GM08714 (cell line): ENCODE results near the gene UMOD.

Source experiments
- H3K4me3 ChIP-seq: fragments of 200-500 bp; sonication (Bioruptor generic); 2 replicates; pipeline ENCODE4 v1.5.1; 2014; ENCODE audit warnings: mild to moderate bottlenecking, low read length, inconsistent platforms
- ZNF274 ChIP-seq: IDR thresholded peaks from 2 replicates; pipeline ENCODE4 v1.6.1; 2012; ENCODE audit warnings: mild to moderate bottlenecking, low read depth, low read length

Gene UMOD

GRCh38 chr16:20308801-20309590 lies 43.5 kb downstream of the UMOD start:
- TF ChIP-seq ZNF274, result no peak
- H3K4me3 ChIP-seq, result no peak overlapping the region

DNA sequence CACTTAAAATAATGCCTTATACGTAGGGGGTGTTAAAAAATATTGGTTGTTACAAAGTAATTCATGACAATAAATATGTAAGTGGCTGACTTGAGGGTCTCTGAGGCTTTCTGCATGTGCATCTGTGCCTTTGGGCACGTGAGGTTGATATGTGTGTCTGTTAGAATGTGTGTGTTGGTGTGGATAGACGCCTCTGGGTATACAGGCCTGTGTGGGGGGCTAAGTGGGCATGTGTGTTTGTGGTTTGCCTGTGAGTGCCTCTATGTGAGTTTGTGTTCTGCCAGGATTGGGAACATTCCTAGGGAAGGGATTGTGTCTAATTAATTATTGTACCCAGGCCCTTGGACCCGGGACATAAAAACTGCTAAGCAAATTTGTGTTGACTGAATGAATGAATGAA lies 44.2 kb downstream of the UMOD start:
- no peak for TF ChIP-seq ZNF274
- H3K4me3 ChIP-seq, result no peak overlapping the region

DNA sequence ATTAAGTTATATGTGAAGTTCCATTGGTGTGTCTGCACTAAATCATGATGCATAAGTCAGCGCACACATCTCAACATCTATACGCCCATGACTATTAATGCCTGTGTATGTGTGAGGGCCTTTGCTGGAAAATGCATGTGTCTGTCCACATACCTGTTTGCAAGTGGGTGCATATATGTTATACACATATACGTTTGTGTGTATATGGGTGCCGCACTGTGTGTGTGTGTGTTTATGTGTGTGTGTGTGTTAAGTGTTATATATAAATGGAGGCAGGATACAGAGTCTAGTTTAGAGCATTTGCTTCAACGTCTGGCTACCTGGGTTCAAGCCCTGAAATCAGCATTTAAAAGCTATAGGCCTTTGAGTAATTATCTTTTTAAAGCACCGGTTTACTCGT lies 44.7 kb downstream of the UMOD start:
- no peak overlapping the region for H3K4me3 ChIP-seq
- TF ChIP-seq ZNF274, result no peak

DNA sequence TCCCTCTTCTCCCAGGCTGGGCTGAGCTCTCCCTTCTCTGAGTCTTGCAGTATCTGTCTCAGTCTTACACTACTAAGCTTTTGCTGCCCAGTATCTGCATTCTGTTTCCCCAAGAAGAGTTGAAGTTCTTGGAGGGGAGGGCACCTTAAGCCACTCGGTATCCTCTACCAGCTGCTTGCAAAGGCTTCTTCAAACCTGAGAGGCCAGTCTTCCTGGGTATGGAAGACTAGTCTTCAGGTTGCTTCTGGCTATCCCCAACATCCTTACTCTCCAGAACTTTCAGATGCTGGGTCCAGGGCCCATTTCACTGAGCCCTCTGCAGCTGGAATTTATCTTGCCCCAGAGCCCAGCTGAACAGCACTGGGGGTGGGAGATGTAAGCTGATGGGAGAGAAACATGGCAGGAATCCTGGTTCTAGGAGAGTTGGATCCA lies 45.3 kb downstream of the UMOD start:
- H3K4me3 ChIP-seq, result no peak overlapping the region
- TF ChIP-seq ZNF274, result no peak

DNA sequence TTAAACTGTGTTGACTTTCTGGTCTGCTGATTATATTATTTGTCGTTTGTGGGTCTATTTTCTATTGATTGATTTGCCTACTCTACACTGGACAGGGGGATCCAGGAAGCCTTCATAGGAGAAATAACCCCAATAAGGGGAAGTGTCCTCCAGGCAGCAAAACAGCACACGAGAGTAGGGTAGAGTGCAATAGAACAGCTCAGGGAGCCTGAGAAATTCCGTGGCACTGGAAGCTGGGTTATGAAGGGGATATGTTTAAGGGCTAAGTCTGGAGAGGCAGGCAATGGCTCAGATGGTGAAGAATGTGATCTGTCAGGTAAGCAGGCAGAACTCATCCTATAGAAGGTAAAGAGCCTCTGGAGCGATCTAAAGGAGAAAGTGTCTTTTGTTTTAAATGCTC lies 46.1 kb downstream of the UMOD start:
- no peak overlapping the region for H3K4me3 ChIP-seq
- no peak for TF ChIP-seq ZNF274

- TF ChIP-seq ZNF274, result no peak
- H3K4me3 ChIP-seq, result no peak overlapping the region
These were observed 49.5 kb downstream of the UMOD start for GRCh38 chr16:20303012-20303411.

GRCh38 chr16:20302389-20302788 lies 50.1 kb downstream of the UMOD start:
- no peak overlapping the region for H3K4me3 ChIP-seq
- no peak for TF ChIP-seq ZNF274

DNA sequence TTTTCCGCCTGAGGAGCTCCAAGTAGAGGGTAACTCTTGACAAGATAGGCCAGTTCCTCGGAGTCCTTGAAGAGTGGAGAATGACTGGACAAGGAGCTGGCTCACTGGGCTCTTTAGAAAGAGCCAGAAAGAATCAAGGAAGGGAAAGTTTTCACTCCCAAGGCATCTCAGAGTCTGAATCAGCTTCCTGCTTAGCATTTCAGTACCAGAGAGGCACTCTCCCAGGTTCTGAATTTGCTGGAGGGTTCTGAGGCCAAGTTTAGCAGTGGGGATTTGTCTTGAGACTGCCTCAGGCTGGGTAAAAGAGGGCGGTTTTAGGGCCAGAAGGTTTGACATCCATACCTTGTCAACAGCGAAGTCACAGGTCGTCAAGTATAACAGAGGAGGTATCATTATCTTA lies 50.7 kb downstream of the UMOD start:
- TF ChIP-seq ZNF274, result no peak

GRCh38 chr16:20300312-20301097 lies 52.0 kb downstream of the UMOD start:
- TF ChIP-seq ZNF274, result no peak
- no peak overlapping the region for H3K4me3 ChIP-seq

More for the DNA sequence above, 50.7 kb downstream of the UMOD start:
- H3K4me3 ChIP-seq, result no peak overlapping the region

GRCh38 chr16:20298452-20298851 lies 54.1 kb downstream of the UMOD start:
- no peak overlapping the region for H3K4me3 ChIP-seq
- TF ChIP-seq ZNF274, result no peak

DNA sequence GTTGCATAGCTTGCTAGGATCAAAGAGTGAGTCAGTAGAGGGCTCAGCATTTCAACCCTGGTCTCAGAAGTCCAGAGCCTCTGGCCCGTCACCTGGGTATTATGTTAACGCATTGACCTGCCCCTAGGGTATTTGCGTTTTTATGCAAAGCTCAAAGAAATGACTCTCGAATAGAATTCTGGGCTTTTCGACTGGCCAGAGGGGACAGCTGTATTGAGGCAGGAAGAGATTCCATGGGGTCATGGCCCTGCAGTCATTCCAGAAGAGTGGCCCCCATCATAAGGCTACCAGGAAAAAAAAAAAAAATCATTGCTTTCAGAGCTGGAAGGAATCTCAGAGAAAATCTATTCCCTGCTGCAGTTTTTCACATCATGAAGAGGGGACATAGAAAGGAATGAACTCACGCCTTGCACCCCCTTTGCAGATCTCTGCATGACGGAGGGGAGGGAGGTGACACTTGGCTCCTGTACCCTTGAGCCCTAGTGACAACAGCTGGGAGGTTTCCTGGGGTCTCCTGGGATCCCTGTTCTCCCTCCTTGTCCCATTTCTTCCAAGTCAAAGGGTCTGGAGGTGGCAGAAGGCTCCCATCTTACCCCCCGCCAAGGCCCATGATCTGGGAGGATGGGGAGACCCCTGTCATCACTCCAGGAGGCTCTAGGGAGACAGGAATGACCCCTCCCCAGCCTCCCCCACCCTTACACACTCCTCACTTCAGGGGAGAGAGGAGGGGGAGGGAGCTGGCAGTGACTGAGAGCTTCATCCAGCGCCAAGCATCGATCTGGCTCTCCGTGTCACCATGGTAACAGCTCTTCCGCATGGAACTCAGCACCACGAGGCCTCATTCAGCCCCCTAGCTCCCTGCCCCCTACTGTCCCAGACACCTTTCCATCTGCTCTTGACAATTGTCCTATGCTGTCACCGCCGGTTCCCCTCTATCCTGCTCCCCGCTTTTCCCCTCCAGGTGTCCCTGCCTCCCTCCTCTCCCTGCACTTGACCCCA lies 61.0 kb downstream of the UMOD start:
- no peak overlapping the region for H3K4me3 ChIP-seq
- no peak for TF ChIP-seq ZNF274

GRCh38 chr16:20289571-20289970 lies 62.9 kb downstream of the UMOD start:
- no peak overlapping the region for H3K4me3 ChIP-seq
- TF ChIP-seq ZNF274, result no peak

- H3K4me3 ChIP-seq, result no peak overlapping the region
- TF ChIP-seq ZNF274, result no peak
These were observed 66.5 kb downstream of the UMOD start for GRCh38 chr16:20285993-20286499.
